K562 treated with DMSO at 1 percent for 4 hours (cell line): ENCODE measurements around the gene FRG1. TPM values are rescaled to one million over a fixed set of nuclear protein-coding genes. Genes with fewer than 3 reads are reported as not detected.

Source experiments
- total RNA-seq: library from RNA; unstranded; fragments of 300-600 nt; gene quantifications from 2 replicates; pipeline ENCODE4 v1.2.3, GENCODE V29; 2022; ENCODE audit not compliant: insufficient read depth

Gene FRG1
- total RNA-seq: 44.9 and 49.3 TPM in 2 replicates

GRCh38 chr4:189940178-189941004 lies at the start of gene FRG1:
Gene FRG1 (plus strand): TSS chr4:189940872. CDS start chr4:189941010, 138 bp downstream.

Other genes starting within 250 kb of the FRG1 start
- 1.6 TPM in 1 of 2 replicates, not detected in the other for gene FRG2, start 86.4 kb downstream of the FRG1 start, total RNA-seq
- not detected in 2 replicates for gene DBET, start 123.6 kb downstream of the FRG1 start, total RNA-seq
- gene DUX4, start 232.9 kb downstream of the FRG1 start, total RNA-seq: not detected in 2 replicates